HCT116 (cell line): ENCODE measurements around the gene U2AF2. TPM values are rescaled to one million over a fixed set of nuclear protein-coding genes. Genes with fewer than 3 reads are reported as not detected.

Experiments
- ATAC-seq: fragments of 200-7000 bp; cut with Tn5 transposase; 2 replicates; pipeline ENCODE4 v1.9.1; 2020; ENCODE audit warnings: mild to moderate bottlenecking, moderate library complexity
- BruUV-seq: library from RNA; stranded (reverse); fragments of 400-500 nt; replicated peaks from 2 replicates; lab custom pipeline; 2021; lab: Mats Ljungman, UMichigan
- CTCF ChIA-PET: fragments of 300-600 bp; sonication (Branson Sonifier 250); formaldehyde crosslinking; loops from one replicate; lab custom pipeline; 2021; ENCODE audit warnings: antibody characterized with exemption; lab: Charles Lee
- POLR2A ChIA-PET: fragments of 300-600, 350-600 bp; sonication (Branson Sonifier 250); formaldehyde crosslinking; loops from one replicate; lab custom pipeline; 2021; ENCODE audit warnings: antibody characterized with exemption; lab: Charles Lee
- RAD21 ChIA-PET, 2 experiments: fragments of 300-600 bp; sonication (Branson Sonifier 250); formaldehyde crosslinking; loops; one replicate each; lab custom pipeline; 2023; ENCODE audit warnings: low total read pairs in 2 of 2; ENCODE audit not compliant: uncharacterized antibody in 2 of 2, unreplicated experiment in 2 of 2, low non-redundant PET in 1 of 2; lab: Charles Lee
- DNase-seq: peaks from one replicate; pipeline ENCODE4 v3.0.0-alpha.2; 2010; ENCODE audit warnings: low read depth, low spot score
- H2AFZ ChIP-seq: fragments of 200-600 bp; shearing (Covaris generic), sonication (generic); 2 replicates; pipeline ENCODE4 v1.6.1; 2017; ENCODE audit warnings: low read depth, mixed run types, mixed read lengths, antibody characterized with exemption, low read length; ENCODE audit not compliant: poor library complexity, severe bottlenecking
- H3K27ac ChIP-seq: 2 replicates; pipeline ENCODE4 v1.5.1; 2012; ENCODE audit warnings: low read depth, low read length
- H3K27me3 ChIP-seq: fragments of 200-600 bp; sonication (generic); 2 replicates; pipeline ENCODE4 v1.6.1; 2016; ENCODE audit warnings: mixed run types, low read length, mixed read lengths; ENCODE audit not compliant: insufficient read depth
- H3K36me3 ChIP-seq, 2 experiments: fragments of 200-500 bp in 1 of 2; fragments of 200-600 bp in 1 of 2; sonication (Bioruptor generic) in 1 of 2; sonication (generic) in 1 of 2; 2 replicates each; pipeline versions ENCODE4 v1.5.1 to v1.6.1; 2014 to 2016; ENCODE audit warnings: low read length in 2 of 2, inconsistent platforms in 1 of 2, mixed read lengths in 1 of 2, mixed run types in 1 of 2; ENCODE audit not compliant: insufficient read depth in 2 of 2, control insufficient read depth in 1 of 2
- H3K4me1 ChIP-seq, 2 experiments: fragments of 200-600 bp in 1 of 2; sonication (generic) in 1 of 2; 2 replicates each; pipeline versions ENCODE4 v1.5.1 to v1.6.1; 2012 to 2017; ENCODE audit warnings: low read length in 2 of 2, inconsistent platforms in 1 of 2, mild to moderate bottlenecking in 1 of 2, mixed read lengths in 1 of 2, mixed run types in 1 of 2, moderate library complexity in 1 of 2; ENCODE audit not compliant: insufficient read depth in 2 of 2, control insufficient read depth in 1 of 2
- H3K4me2 ChIP-seq: fragments of 200-600 bp; sonication (generic); 2 replicates; pipeline ENCODE4 v1.6.1; 2017; ENCODE audit warnings: mixed run types, low read length, mixed read lengths
- H3K4me3 ChIP-seq, 2 experiments: fragments of 200-600 bp in 1 of 2; sonication (generic) in 1 of 2; replicated peaks in 1 of 2; 2 replicates each; pipeline ENCODE4 v1.5.1; 2011 to 2016; ENCODE audit warnings: low read length in 2 of 2, control low read depth in 1 of 2, low read depth in 1 of 2, mild to moderate bottlenecking in 1 of 2, mixed read lengths in 1 of 2, mixed run types in 1 of 2
- H3K79me2 ChIP-seq: fragments of 200-600 bp; sonication (generic); 2 replicates; pipeline ENCODE4 v1.6.1; 2017; ENCODE audit warnings: mild to moderate bottlenecking, mixed run types, low read length, moderate library complexity, mixed read lengths; ENCODE audit not compliant: insufficient read depth
- H3K9ac ChIP-seq: fragments of 200-600 bp; sonication (generic); 2 replicates; pipeline ENCODE4 v1.6.1; 2016; ENCODE audit warnings: low read length, mixed read lengths
- H3K9me2 ChIP-seq: fragments of 200-600 bp; sonication (generic), shearing (Covaris generic); 2 replicates; pipeline ENCODE4 v1.6.1; 2017; ENCODE audit warnings: mixed run types, mild to moderate bottlenecking, moderate library complexity; ENCODE audit not compliant: insufficient read depth
- H3K9me3 ChIP-seq, 2 experiments: fragments of 200-500 bp in 1 of 2; fragments of 200-600 bp in 1 of 2; sonication (Bioruptor generic) in 1 of 2; sonication (generic) in 1 of 2; 2 replicates each; pipeline ENCODE4 v1.6.1; 2014 to 2017; ENCODE audit warnings: low read length in 2 of 2, mixed read lengths in 2 of 2, inconsistent platforms in 1 of 2, low read depth in 1 of 2, mild to moderate bottlenecking in 1 of 2, mixed run types in 1 of 2, moderate library complexity in 1 of 2; ENCODE audit not compliant: control insufficient read depth in 1 of 2, insufficient read depth in 1 of 2
- H4K20me1 ChIP-seq: fragments of 200-600 bp; sonication (generic), shearing (Covaris generic); 2 replicates; pipeline ENCODE4 v1.6.1; 2017; ENCODE audit warnings: mixed run types, mild to moderate bottlenecking, moderate library complexity; ENCODE audit not compliant: insufficient read depth
- EZH2 ChIP-seq: fragments of 200-600 bp; sonication (generic); IDR thresholded peaks from 2 replicates; pipeline ENCODE4 v1.6.1; 2017; ENCODE audit warnings: antibody characterized with exemption, mixed run types
- EZH2phosphoT487 ChIP-seq: fragments of 200-600 bp; IDR thresholded peaks from 2 replicates; pipeline ENCODE4 v1.6.1; 2018; ENCODE audit warnings: antibody characterized with exemption, borderline replicate concordance
- FOSL1 ChIP-seq: IDR thresholded peaks from 2 replicates; pipeline ENCODE4 v1.6.1; 2012; ENCODE audit warnings: low read depth
- POLR2A ChIP-seq: IDR thresholded peaks from 2 replicates; pipeline ENCODE4 v1.7.0; 2011; ENCODE audit warnings: borderline replicate concordance; ENCODE audit not compliant: insufficient read depth, insufficient read length; ENCODE audit errors: extremely low read depth
- SP1 ChIP-seq: IDR thresholded peaks from 2 replicates; pipeline ENCODE4 v1.6.1; 2012; ENCODE audit warnings: low read depth
- TCF7L2 ChIP-seq: IDR thresholded peaks from 2 replicates; pipeline ENCODE4 v1.7.0; 2011; ENCODE audit warnings: borderline replicate concordance, inconsistent platforms; ENCODE audit not compliant: insufficient read depth, insufficient read length; ENCODE audit errors: extremely low read depth
- YY1 ChIP-seq: IDR thresholded peaks from 2 replicates; pipeline ENCODE4 v1.6.1; 2011; ENCODE audit warnings: low read length, low read depth, moderate library complexity, mild to moderate bottlenecking; ENCODE audit not compliant: insufficient replicate concordance; ENCODE audit errors: extremely low read depth
- intact Hi-C: fragments of 100-400 bp; cut with micrococcal nuclease; formaldehyde crosslinking; loops from 2 replicates; pipeline ENCODE4 v1.10.0; 2022
- total RNA-seq: library from RNA; stranded (reverse); gene quantifications from one replicate; pipeline ENCODE4 v1.2.1, GENCODE V29; 2021; ENCODE audit not compliant: unreplicated experiment
- TF ChIP-seq, protein P1 (sequence below), 3 experiments: fragments of 200-600 bp in 1 of 3; sonication (generic) in 1 of 3; IDR thresholded peaks in 2 of 3; conservative IDR thresholded peaks in 1 of 3; 2 replicates each; pipeline ENCODE4 v1.5.1; 2012 to 2017; ENCODE audit warnings: low read depth in 2 of 3, low read length in 2 of 3, antibody characterized with exemption in 1 of 3, borderline replicate concordance in 1 of 3, control low read depth in 1 of 3, mild to moderate bottlenecking in 1 of 3, mixed read lengths in 1 of 3, mixed run types in 1 of 3, moderate library complexity in 1 of 3; ENCODE audit not compliant: insufficient read depth in 1 of 3
- TF ChIP-seq, protein P2 (sequence below): IDR thresholded peaks from 2 replicates; pipeline ENCODE4 v1.6.1; 2012; ENCODE audit warnings: low read depth

The U2AF2 gene
- total RNA-seq, 1 experiment from 2014 or later: 259 TPM

DNA sequence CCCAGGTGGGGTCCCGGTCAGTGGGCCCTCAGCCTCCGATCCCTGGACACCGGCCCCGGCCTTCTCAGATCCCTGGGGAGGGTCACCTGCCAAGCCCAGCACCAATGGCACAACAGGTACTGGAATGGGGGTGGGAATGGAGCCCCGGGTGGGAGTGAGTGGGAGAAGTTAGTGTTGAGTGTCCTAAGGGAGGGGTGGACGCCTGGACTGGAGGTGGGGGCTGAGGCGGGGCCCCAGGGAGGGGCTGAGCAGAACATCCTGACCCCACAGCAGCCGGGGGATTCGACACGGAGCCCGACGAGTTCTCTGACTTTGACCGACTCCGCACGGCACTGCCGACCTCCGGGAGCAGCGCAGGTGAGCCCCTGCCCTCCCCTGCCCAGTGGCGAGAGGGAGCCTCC, 37.8 kb downstream of the U2AF2 start:
- Histone ChIP-seq H3K4me2 (no peak overlapping the region), H3K27me3 (no peaks in the 10 kb centered on the region), H3K9me2 (no peaks in the 10 kb centered on the region), H3K4me1 (no peaks in the 10 kb centered on the region), H3K9ac (no peak overlapping the region), H2AFZ (no peak overlapping the region), H3K9me3 (no peaks in the 10 kb centered on the region), H3K36me3 (peaks cover 29 to 31% of the 10 kb centered on the region in 2 experiments; a peak in 3 of 4 replicates), H3K27ac (no peak overlapping the region), H3K79me2 (peaks cover 3% of the 10 kb centered on the region; the same call in 1 of the 2 replicates), H4K20me1 (no peaks in the 10 kb centered on the region), H3K4me3 (no peak overlapping the region)
- BruUV-seq: no TSS peak
- intact Hi-C loops: no loop called here
- ChIA-PET RAD21 (no interaction called here), POLR2A (no interaction called here), CTCF (no interaction called here)
- DNase-seq: no peak
- TF ChIP-seq, protein P1, sequence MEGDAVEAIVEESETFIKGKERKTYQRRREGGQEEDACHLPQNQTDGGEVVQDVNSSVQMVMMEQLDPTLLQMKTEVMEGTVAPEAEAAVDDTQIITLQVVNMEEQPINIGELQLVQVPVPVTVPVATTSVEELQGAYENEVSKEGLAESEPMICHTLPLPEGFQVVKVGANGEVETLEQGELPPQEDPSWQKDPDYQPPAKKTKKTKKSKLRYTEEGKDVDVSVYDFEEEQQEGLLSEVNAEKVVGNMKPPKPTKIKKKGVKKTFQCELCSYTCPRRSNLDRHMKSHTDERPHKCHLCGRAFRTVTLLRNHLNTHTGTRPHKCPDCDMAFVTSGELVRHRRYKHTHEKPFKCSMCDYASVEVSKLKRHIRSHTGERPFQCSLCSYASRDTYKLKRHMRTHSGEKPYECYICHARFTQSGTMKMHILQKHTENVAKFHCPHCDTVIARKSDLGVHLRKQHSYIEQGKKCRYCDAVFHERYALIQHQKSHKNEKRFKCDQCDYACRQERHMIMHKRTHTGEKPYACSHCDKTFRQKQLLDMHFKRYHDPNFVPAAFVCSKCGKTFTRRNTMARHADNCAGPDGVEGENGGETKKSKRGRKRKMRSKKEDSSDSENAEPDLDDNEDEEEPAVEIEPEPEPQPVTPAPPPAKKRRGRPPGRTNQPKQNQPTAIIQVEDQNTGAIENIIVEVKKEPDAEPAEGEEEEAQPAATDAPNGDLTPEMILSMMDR (IDR thresholded peaks at IDR 0.05 in 2 of 3, conservative IDR thresholded peaks at IDR 0.05 in 1 of 3; ENCODE audit: borderline replicate concordance in 1 of 3, insufficient read depth in 1 of 3, low read depth in 2 of 3, low read length in 2 of 3): no peak
- TF ChIP-seq TCF7L2: no peak
- no peak for ATAC-seq

- no peaks in the 10 kb centered on the region for H3K9me2 ChIP-seq
- intact Hi-C loops: no loop called here
- peaks cover 2% of the 10 kb centered on the region; the same call in 1 of the 2 replicates for H3K79me2 ChIP-seq
- H3K36me3 ChIP-seq: peaks cover 27 to 32% of the 10 kb centered on the region in 2 experiments; a peak in 3 of 4 replicates
- ATAC-seq: no peak
- no peak overlapping the region for H3K4me3 ChIP-seq
- no peak for DNase-seq
- no peak overlapping the region for H3K4me2 ChIP-seq
- RAD21 ChIA-PET: no interaction called here
- CTCF ChIA-PET: interaction anchor here (1.1 kb wide), 1 partner anchor 10 kb away, joined by 4 read pairs; no protein-coding TSS in a partner anchor
- no peaks in the 10 kb centered on the region for H4K20me1 ChIP-seq
- H3K9me3 ChIP-seq: no peaks in the 10 kb centered on the region
- H3K4me1 ChIP-seq: no peaks in the 10 kb centered on the region
- no peak overlapping the region for H3K27ac ChIP-seq
- H3K9ac ChIP-seq: no peak overlapping the region
- H2AFZ ChIP-seq: no peak overlapping the region
- no peaks in the 10 kb centered on the region for H3K27me3 ChIP-seq
- POLR2A ChIA-PET: no interaction called here
- no TSS peak for BruUV-seq
- no peak for TF ChIP-seq POLR2A
- no peak for TF ChIP-seq FOSL1
- TF ChIP-seq TCF7L2: no peak
- TF ChIP-seq, protein P1 (IDR thresholded peaks at IDR 0.05 in 2 of 3, conservative IDR thresholded peaks at IDR 0.05 in 1 of 3; ENCODE audit: borderline replicate concordance in 1 of 3, insufficient read depth in 1 of 3, low read depth in 2 of 3, low read length in 2 of 3): no peak
- no peak for TF ChIP-seq SP1
- no peak for TF ChIP-seq EZH2phosphoT487
- no peak for TF ChIP-seq EZH2
- no peak for TF ChIP-seq YY1
- TF ChIP-seq, protein P2, sequence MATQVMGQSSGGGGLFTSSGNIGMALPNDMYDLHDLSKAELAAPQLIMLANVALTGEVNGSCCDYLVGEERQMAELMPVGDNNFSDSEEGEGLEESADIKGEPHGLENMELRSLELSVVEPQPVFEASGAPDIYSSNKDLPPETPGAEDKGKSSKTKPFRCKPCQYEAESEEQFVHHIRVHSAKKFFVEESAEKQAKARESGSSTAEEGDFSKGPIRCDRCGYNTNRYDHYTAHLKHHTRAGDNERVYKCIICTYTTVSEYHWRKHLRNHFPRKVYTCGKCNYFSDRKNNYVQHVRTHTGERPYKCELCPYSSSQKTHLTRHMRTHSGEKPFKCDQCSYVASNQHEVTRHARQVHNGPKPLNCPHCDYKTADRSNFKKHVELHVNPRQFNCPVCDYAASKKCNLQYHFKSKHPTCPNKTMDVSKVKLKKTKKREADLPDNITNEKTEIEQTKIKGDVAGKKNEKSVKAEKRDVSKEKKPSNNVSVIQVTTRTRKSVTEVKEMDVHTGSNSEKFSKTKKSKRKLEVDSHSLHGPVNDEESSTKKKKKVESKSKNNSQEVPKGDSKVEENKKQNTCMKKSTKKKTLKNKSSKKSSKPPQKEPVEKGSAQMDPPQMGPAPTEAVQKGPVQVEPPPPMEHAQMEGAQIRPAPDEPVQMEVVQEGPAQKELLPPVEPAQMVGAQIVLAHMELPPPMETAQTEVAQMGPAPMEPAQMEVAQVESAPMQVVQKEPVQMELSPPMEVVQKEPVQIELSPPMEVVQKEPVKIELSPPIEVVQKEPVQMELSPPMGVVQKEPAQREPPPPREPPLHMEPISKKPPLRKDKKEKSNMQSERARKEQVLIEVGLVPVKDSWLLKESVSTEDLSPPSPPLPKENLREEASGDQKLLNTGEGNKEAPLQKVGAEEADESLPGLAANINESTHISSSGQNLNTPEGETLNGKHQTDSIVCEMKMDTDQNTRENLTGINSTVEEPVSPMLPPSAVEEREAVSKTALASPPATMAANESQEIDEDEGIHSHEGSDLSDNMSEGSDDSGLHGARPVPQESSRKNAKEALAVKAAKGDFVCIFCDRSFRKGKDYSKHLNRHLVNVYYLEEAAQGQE: no peak
These were observed 38.6 kb downstream of the U2AF2 start for GRCh38 chr19:55693336-55693974.
